ENCODE results near the gene KLK14.

- no peak for TF ChIP-seq POLR2A (IDR thresholded peaks at IDR 0.05; ENCODE audit: low read length)
- no peak for TF ChIP-seq GATA1 (IDR thresholded peaks at IDR 0.05; ENCODE audit: low read depth, low read length)
These were observed 42.0 kb upstream of the KLK14 start, which contains the start of gene SIGLEC9 for GRCh38 chr19:51124729-51125128.
